Measurements from ENCODE around the gene SOX2. TPM values are rescaled to one million over a fixed set of nuclear protein-coding genes. Genes with fewer than 3 reads are reported as not detected.
"Not testable (repeated sequence)": the region's sequence is repeated elsewhere in the genome, so short reads cannot be mapped to it uniquely, and the experiment has no call there.

SOX2 gene
- total and polyA plus RNA-seq, 12 donors = 0.10 to 0.88 (median 0.13) TPM; not detected in 3

DNA sequence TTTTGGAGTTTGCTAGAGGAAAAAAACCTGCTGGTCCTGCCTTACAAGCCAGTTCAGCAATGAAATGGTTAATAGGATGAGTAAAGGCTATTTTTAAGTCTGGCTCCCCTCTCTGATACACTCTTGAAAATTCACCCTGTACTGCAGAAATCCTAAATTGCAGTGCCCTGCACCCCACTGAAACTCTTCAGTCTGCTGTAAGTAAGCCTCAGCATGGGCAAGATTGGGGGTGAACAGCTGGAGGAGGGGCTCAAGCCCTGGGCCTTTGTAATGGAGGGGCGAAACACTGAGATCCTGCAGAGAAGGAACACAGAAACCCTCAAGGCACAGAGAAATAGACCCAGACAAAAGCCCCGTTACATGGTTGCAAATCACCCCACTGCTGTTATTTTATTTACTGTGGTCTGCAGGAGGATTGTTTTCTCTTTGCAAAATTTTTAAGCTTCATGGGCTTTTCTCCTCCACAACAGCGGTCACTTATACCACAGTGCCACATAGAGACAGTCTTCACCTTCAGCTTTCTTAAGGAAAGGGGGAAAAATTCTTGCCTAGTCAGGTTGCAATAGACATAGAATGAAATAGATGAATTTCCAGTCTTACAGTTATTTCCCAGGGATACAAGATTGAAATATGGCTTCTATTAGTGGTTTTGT lies 45.0 kb downstream of the SOX2 start:
- no peak for DNase-seq
- no peak for ATAC-seq
- no peaks in the 10 kb centered on the region for H3K36me3 ChIP-seq
- H3K27me3 ChIP-seq = peaks cover 0 to 80% (median 43%) of the 10 kb centered on the region in 7 donors
- WGBS, 2 donors = 30 to 36% methylated on average over 3 of the region's 3 CpGs
- intact Hi-C loops (cut with DNase I) = no loop called here
- no peak overlapping the region for H3K4me3 ChIP-seq
- H3K9me3 ChIP-seq = no peaks in the 10 kb centered on the region
- H3K4me1 ChIP-seq = no peaks in the 10 kb centered on the region
- TF ChIP-seq, protein P1, sequence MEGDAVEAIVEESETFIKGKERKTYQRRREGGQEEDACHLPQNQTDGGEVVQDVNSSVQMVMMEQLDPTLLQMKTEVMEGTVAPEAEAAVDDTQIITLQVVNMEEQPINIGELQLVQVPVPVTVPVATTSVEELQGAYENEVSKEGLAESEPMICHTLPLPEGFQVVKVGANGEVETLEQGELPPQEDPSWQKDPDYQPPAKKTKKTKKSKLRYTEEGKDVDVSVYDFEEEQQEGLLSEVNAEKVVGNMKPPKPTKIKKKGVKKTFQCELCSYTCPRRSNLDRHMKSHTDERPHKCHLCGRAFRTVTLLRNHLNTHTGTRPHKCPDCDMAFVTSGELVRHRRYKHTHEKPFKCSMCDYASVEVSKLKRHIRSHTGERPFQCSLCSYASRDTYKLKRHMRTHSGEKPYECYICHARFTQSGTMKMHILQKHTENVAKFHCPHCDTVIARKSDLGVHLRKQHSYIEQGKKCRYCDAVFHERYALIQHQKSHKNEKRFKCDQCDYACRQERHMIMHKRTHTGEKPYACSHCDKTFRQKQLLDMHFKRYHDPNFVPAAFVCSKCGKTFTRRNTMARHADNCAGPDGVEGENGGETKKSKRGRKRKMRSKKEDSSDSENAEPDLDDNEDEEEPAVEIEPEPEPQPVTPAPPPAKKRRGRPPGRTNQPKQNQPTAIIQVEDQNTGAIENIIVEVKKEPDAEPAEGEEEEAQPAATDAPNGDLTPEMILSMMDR (IDR thresholded peaks at IDR 0.05) = no peak
- H3K27ac ChIP-seq = no peak overlapping the region

DNA sequence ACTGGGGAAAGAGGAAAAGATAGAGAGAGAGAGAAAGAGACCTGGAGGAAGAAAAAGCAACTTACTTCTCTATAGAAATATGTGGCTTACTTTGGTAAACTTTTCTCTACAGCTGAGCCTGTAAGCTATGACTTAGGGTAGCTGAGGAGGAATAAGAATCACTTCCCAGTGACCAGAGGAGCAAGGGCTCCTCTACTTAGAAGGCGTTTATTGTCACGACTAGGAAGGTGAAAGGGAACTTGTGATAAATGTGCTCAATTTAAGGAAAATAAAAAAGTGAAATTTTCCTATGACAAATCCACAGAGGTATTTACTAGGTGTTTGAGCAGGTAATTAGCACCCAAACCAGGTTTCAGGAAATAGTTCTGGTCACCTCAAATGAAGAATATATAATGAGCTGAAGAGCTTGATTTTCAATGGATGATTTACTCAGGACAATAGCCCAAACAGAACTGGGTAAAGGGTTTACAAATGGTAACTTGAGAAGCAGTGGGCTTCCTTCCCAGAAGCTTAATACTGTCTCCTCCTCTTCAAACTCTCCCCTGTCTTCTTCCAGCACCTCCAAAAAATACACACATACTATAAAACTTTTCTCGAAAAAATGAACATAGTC lies 46.1 kb downstream of the SOX2 start:
- H3K4me1 ChIP-seq = no peaks in the 10 kb centered on the region
- peaks cover 0 to 74% (median 37%) of the 10 kb centered on the region in 7 donors for H3K27me3 ChIP-seq
- H3K9me3 ChIP-seq = no peaks in the 10 kb centered on the region
- H3K36me3 ChIP-seq = no peaks in the 10 kb centered on the region
- no peak for ATAC-seq
- no peak for DNase-seq
- intact Hi-C loops (cut with DNase I) = no loop called here
- H3K4me3 ChIP-seq = no peak overlapping the region
- TF ChIP-seq, protein P1 (IDR thresholded peaks at IDR 0.05) = no peak
- H3K27ac ChIP-seq = no peak overlapping the region
- 28 to 37% methylated on average over 3 of the region's 3 CpGs for WGBS, 2 donors

DNA sequence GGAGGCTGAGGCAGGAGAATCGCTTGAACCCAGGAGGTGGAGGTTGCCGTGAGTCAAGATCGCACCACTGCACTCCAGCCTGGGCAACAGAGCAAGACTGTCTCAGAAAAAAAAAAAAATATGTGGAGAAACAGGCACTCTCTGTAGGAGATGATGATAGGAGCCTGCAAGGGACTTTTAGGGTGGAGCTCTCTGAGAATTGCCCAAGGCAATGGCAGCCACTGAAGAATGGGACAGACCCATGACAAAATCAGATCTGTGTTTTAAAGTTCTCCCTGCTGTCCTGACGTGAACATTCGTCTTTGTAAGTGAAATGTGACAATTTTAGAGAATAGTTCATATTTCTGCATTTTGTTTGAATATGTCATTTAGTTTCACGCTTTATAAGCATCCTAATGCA lies 50.2 kb downstream of the SOX2 start:
- intact Hi-C loops (cut with DNase I) = no loop called here
- Histone ChIP-seq H3K4me3 (no peak overlapping the region), H3K4me1 (no peaks in the 10 kb centered on the region), H3K9me3 (no peaks in the 10 kb centered on the region), H3K27me3 (peaks cover 0 to 38% (median 10%) of the 10 kb centered on the region in 7 donors), H3K27ac (no peak overlapping the region), H3K36me3 (no peaks in the 10 kb centered on the region)
- ATAC-seq (no peak), DNase-seq (no peak)
- 89 to 92% methylated on average over 6 of the region's 6 CpGs for WGBS, 2 donors
- TF ChIP-seq, protein P1 (IDR thresholded peaks at IDR 0.05) = no peak

DNA sequence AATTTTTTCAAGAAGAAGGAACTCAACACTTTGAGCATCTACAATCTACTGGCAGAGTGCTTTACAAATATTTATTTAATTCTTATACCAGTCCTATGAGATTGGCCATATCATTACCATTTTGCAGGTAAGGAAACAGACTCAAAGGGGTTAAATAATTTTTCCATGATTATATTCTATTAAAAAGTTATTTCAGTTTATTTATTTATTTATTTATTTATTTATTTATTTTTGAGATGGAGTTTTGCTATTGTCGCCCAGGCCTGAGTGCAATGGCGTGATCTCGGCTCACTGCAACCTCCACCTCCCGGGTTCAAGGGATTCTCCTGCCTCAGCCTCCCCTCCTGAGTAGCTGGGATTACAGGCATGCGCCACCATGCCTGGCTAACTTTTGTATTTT lies 52.3 kb downstream of the SOX2 start:
- H3K27ac ChIP-seq; ATAC-seq; H3K36me3 ChIP-seq; H3K4me3 ChIP-seq; intact Hi-C loops (cut with DNase I); H3K9me3 ChIP-seq; H3K4me1 ChIP-seq; DNase-seq: not testable (repeated sequence)
- peaks cover 0 to 19% (median 4%) of the 10 kb centered on the region in 7 donors for H3K27me3 ChIP-seq
- WGBS, 2 donors = 94 to 97% methylated on average over 5 of the region's 5 CpGs
